Trophoblast cell (in vitro differentiated cells and primary cell): ENCODE measurements around the gene FAM222A.

ENCODE experiments used
- DNase-seq, 2 donors: peaks; one replicate each; pipeline ENCODE4 v3.0.0-alpha.2; 2016
- H2AFZ ChIP-seq: 2 replicates; pipeline ENCODE4 v1.6.1; 2013; ENCODE audit warnings: low read length, moderate library complexity, mild to moderate bottlenecking; ENCODE audit not compliant: insufficient read depth, poor library complexity
- H2AK5ac ChIP-seq: 2 replicates; pipeline ENCODE4 v1.6.1; 2013; ENCODE audit warnings: mild to moderate bottlenecking, low read length
- H2BK120ac ChIP-seq: 2 replicates; pipeline ENCODE4 v1.6.1; 2013; ENCODE audit warnings: low read length, mild to moderate bottlenecking, moderate library complexity; ENCODE audit not compliant: insufficient read depth, poor library complexity
- H2BK12ac ChIP-seq: 2 replicates; pipeline ENCODE4 v1.6.1; 2013; ENCODE audit warnings: mild to moderate bottlenecking, low read length, moderate library complexity
- H2BK5ac ChIP-seq: 2 replicates; pipeline ENCODE4 v1.6.1; 2013; ENCODE audit warnings: low read length, low read depth, moderate library complexity, mild to moderate bottlenecking; ENCODE audit not compliant: poor library complexity
- H3K14ac ChIP-seq: 2 replicates; pipeline ENCODE4 v1.6.1; 2013; ENCODE audit warnings: mild to moderate bottlenecking, low read length
- H3K18ac ChIP-seq: 2 replicates; pipeline ENCODE4 v1.6.1; 2013; ENCODE audit warnings: mild to moderate bottlenecking, low read length
- H3K23ac ChIP-seq: 2 replicates; pipeline ENCODE4 v1.6.1; 2013; ENCODE audit warnings: low read length
- H3K27ac ChIP-seq: 2 replicates; pipeline ENCODE4 v1.5.1; 2013; ENCODE audit warnings: low read depth, mild to moderate bottlenecking, inconsistent platforms, low read length, moderate library complexity
- H3K27me3 ChIP-seq: 2 replicates; pipeline ENCODE4 v1.6.1; 2013; ENCODE audit warnings: inconsistent platforms, mild to moderate bottlenecking, low read length, moderate library complexity; ENCODE audit not compliant: insufficient read depth
- H3K36me3 ChIP-seq, 2 experiments: 1 replicate in 1 of 2; 2 replicates in 1 of 2; pipeline ENCODE4 v1.6.1; 2013; ENCODE audit warnings: low read length in 2 of 2, mild to moderate bottlenecking in 2 of 2, moderate library complexity in 1 of 2; ENCODE audit not compliant: insufficient read depth in 2 of 2, control insufficient read depth in 1 of 2
- H3K4ac ChIP-seq: 2 replicates; pipeline ENCODE4 v1.6.1; 2013; ENCODE audit warnings: low read depth, mild to moderate bottlenecking, low read length, moderate library complexity
- H3K4me1 ChIP-seq, 2 experiments: 1 replicate in 1 of 2; 2 replicates in 1 of 2; pipeline ENCODE4 v1.6.1; 2013; ENCODE audit warnings: low read length in 2 of 2, mild to moderate bottlenecking in 2 of 2, moderate library complexity in 1 of 2; ENCODE audit not compliant: insufficient read depth in 2 of 2, control insufficient read depth in 1 of 2
- H3K4me2 ChIP-seq: 2 replicates; pipeline ENCODE4 v1.6.1; 2013; ENCODE audit warnings: inconsistent platforms, mild to moderate bottlenecking, low read length, moderate library complexity
- H3K4me3 ChIP-seq: 2 replicates; pipeline ENCODE4 v1.5.1; 2013; ENCODE audit warnings: mild to moderate bottlenecking, low read depth, low read length, inconsistent platforms
- H3K79me1 ChIP-seq: one replicate; pipeline ENCODE4 v1.6.1; 2013; ENCODE audit warnings: low read length
- H3K79me2 ChIP-seq: 2 replicates; pipeline ENCODE4 v1.6.1; 2013; ENCODE audit warnings: low read length, mild to moderate bottlenecking; ENCODE audit not compliant: control insufficient read depth, insufficient read depth, poor library complexity
- H3K9ac ChIP-seq: 2 replicates; pipeline ENCODE4 v1.6.1; 2013; ENCODE audit warnings: mild to moderate bottlenecking, low read length
- H3K9me3 ChIP-seq: 2 replicates; pipeline ENCODE4 v1.6.1; 2013; ENCODE audit warnings: low read depth, mild to moderate bottlenecking, control low read depth, inconsistent platforms, low read length; ENCODE audit not compliant: insufficient read depth
- H4K12ac ChIP-seq: 2 replicates; pipeline ENCODE4 v1.6.1; 2013; ENCODE audit warnings: low read depth, mild to moderate bottlenecking, low read length, moderate library complexity
- H4K8ac ChIP-seq: 2 replicates; pipeline ENCODE4 v1.6.1; 2013; ENCODE audit warnings: low read depth, mild to moderate bottlenecking, low read length, moderate library complexity
- H4K91ac ChIP-seq: one replicate; pipeline ENCODE4 v1.6.1; 2013; ENCODE audit warnings: low read depth, mild to moderate bottlenecking, low read length, moderate library complexity
- WGBS: extraction: QIAGEN DNeasy Blood & Tissue Kit; methylation state at CpG from one replicate; pipeline ENCODE4 v1.1.7; 2013; ENCODE audit warnings: missing lambda C conversion rate; ENCODE audit not compliant: insufficient read length, insufficient coverage; ENCODE audit errors: extremely low coverage; 5-methylcytosine and 5-hydroxymethylcytosine counted together

The FAM222A gene

DNA sequence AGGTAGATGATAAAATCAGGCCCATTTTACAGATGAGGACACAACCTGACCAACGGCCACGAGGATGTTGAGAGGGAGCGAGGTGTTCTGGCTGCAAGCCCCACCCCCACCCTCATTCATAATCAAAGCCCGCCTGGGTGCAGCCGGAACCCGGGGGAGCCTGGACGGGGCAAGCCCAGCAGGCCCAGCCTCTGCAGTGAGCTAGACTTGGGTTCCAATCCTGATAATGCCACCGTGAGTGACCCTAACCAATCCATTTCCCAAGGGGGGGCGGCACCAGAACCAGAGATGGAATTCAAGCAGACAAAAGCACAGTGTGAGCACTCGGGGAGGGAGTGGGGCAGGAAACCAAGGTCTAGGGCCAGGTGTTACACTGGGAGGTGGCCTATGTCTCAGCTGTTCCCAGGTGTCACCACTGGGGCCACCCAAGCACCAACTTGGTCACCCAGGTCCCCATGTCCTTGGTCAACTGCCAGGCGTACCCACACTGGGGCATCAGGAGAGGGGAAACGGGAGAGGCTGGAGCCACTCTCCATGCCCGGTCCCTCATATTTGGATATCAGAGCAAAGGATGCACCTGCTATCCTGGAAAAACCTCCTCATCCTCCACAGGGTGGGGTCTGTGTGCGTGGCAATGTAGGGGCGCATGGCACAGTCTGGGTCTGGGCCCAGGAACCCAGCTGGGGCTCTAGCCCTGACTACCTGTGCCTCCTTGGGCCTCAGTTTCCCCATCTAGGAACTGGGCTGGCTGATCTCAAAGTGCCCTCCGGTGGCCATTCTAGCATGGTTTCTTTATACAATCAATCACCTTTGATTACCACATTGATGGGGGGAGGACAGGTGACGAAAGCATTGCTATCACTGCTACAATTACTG lies 58.4 kb downstream of the FAM222A start:
- Histone ChIP-seq H3K36me3 (no peaks in the 10 kb centered on the region), H3K79me2 (no peaks in the 10 kb centered on the region), H3K79me1 (no peaks in the 10 kb centered on the region), H2AFZ (no peak overlapping the region), H3K4me1 (peaks cover 0 to 5% of the 10 kb centered on the region in 2 experiments), H3K23ac (no peak overlapping the region), H4K91ac (no peak overlapping the region), H3K27ac (no peak overlapping the region), H2BK12ac (no peak overlapping the region), H3K27me3 (no peaks in the 10 kb centered on the region), H2BK5ac (no peak overlapping the region), H2BK120ac (no peak overlapping the region), H3K4me3 (no peak overlapping the region), H4K8ac (no peak overlapping the region), H3K4me2 (no peak overlapping the region), H3K18ac (no peak overlapping the region), H4K12ac (no peak overlapping the region), H3K9ac (no peak overlapping the region), H3K9me3 (no peaks in the 10 kb centered on the region), H3K4ac (no peak overlapping the region), H3K14ac (no peak overlapping the region), H2AK5ac (no peak overlapping the region)
- no peak for DNase-seq
- no CpG with 5 or more reads among the region's 17 CpGs for WGBS

DNA sequence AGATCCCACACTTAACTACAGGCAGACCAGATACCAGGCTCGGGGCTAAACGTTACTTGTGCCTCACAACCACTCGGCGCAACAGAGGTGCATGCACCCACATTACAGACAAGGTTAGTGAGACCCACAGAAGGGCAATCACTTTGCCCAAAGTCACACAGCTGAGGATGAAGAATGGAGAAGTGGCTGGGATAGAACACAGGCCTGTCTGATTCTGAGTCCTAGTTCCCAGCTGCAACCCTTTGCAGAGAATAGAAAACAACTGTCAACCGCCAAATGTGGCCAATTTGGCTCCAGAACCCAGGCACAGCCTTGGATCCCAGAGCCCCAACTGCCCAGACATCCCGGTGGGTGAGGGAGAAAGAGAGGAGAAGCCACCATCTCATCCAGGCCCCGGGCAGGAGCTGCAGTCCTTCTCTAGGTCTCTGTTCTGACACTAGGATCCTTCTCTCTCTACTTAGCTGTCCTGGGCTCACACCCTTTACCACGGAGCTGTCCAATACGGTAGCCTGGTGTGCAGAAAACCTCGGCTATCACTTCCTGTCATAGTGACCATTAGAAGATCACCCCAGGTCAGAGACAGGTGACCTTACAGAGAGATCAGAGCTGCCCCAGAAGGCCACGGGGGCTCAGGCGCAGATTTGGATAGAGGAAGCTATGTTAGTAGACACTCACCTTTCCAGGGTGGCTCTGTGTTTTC lies 59.1 kb downstream of the FAM222A start:
- Histone ChIP-seq H3K4me2 (no peak overlapping the region), H2AK5ac (no peak overlapping the region), H3K79me2 (no peaks in the 10 kb centered on the region), H2AFZ (no peak overlapping the region), H3K18ac (no peak overlapping the region), H3K27me3 (no peaks in the 10 kb centered on the region), H4K91ac (no peak overlapping the region), H3K9ac (no peak overlapping the region), H2BK120ac (no peak overlapping the region), H3K4me3 (no peak overlapping the region), H4K8ac (no peak overlapping the region), H3K9me3 (no peaks in the 10 kb centered on the region), H2BK12ac (no peak overlapping the region), H3K79me1 (no peaks in the 10 kb centered on the region), H3K4ac (no peak overlapping the region), H4K12ac (no peak overlapping the region), H3K36me3 (no peaks in the 10 kb centered on the region), H3K27ac (no peak overlapping the region), H3K14ac (no peak overlapping the region), H3K4me1 (peaks cover 0 to 3% of the 10 kb centered on the region in 2 experiments), H3K23ac (no peak overlapping the region), H2BK5ac (no peak overlapping the region)
- no peak for DNase-seq
- no CpG with 5 or more reads among the region's 12 CpGs for WGBS

DNA sequence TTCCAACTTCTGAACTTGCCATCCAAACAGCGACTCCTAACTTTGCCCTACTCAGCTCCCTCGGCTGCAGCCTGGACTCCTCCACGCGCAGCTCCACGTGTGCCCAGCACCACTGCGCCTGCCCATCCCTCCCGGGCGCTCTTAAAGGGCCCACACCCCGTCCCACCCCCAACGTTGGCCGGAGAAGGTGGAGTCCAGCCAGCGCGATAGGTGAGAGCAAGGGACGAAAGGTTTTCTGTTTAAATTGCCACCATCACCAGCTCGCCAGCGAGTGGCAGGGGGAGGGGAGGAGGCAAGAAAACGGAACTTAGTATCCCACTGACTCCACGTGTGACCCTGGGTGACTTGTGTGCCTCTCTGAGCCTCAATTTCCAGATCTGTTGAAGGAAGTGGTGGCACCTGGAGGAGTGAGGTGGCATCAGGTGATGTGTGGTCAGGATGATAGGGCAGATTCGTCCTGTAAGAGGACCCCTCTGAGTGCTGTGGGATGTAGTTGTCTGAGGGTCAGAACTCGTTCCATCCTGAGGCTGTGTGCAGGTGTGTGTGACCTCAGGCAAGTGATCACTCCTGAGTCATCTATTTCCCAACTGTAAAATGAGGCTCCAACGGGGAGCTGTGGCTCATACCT lies 59.9 kb downstream of the FAM222A start:
- Histone ChIP-seq H4K12ac (no peak overlapping the region), H2AFZ (no peak overlapping the region), H2BK120ac (no peak overlapping the region), H3K4me3 (peak overlapping the region; percentile 20), H3K4me2 (no peak overlapping the region), H3K79me2 (no peaks in the 10 kb centered on the region), H3K27ac (no peak overlapping the region), H3K4ac (no peak overlapping the region), H3K18ac (no peak overlapping the region), H3K79me1 (no peaks in the 10 kb centered on the region), H3K9me3 (no peaks in the 10 kb centered on the region), H4K8ac (no peak overlapping the region), H2AK5ac (no peak overlapping the region), H3K14ac (no peak overlapping the region), H3K9ac (no peak overlapping the region), H2BK5ac (no peak overlapping the region), H3K27me3 (no peaks in the 10 kb centered on the region), H3K36me3 (no peaks in the 10 kb centered on the region), H2BK12ac (no peak overlapping the region), H4K91ac (no peak overlapping the region), H3K4me1 (no peaks in the 10 kb centered on the region), H3K23ac (no peak overlapping the region)
- WGBS: no CpG with 5 or more reads among the region's 21 CpGs
- DNase-seq: peak in 1 of 2 donors; percentile 50

DNA sequence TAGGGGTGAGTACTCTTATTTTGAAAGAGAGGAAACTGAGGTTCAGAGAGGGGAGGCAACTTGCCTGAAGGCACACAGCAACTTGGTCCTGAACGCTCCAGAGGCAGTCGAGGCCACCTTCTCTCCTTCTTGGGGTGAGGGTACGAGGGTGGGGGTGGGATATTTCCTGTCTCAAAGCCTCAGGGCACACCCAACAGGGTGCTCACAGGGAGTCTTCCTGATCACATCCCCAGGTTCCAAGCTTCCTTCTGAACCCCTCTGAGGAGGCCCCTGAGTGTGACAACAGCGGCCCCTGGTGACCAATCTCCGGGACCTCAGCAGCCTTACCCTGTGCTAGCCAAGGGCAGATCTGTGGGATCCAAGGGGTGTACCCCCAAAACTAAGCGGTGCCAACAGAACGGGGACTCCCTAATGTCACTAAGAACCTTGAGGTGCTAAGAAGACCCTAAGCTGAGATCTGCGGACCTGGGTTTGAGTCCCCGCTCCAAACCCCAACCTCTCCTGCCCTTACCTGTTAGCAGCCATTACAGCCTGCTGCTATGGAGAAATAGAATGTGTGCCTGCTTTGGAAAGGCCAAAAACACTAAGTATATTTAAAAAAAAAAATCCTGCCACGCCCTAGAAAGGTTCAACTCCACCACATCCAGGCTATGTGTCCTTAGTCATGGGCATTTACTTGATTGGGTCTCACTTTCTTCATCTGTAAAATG lies 61.7 kb downstream of the FAM222A start:
- H3K23ac ChIP-seq: no peak overlapping the region
- no peak overlapping the region for H3K18ac ChIP-seq
- no peak overlapping the region for H3K4me3 ChIP-seq
- H3K9me3 ChIP-seq: peaks cover 2% of the 10 kb centered on the region
- H3K4me2 ChIP-seq: no peak overlapping the region
- H4K8ac ChIP-seq: no peak overlapping the region
- H2AK5ac ChIP-seq: no peak overlapping the region
- H4K12ac ChIP-seq: no peak overlapping the region
- H3K36me3 ChIP-seq: no peaks in the 10 kb centered on the region
- H3K4ac ChIP-seq: no peak overlapping the region
- no CpG with 5 or more reads among the region's 10 CpGs for WGBS
- no peak overlapping the region for H2BK12ac ChIP-seq
- DNase-seq: peak; percentile 43 to 71
- H2BK120ac ChIP-seq: no peak overlapping the region
- H2BK5ac ChIP-seq: no peak overlapping the region
- no peak overlapping the region for H2AFZ ChIP-seq
- H3K9ac ChIP-seq: no peak overlapping the region
- H3K14ac ChIP-seq: no peak overlapping the region
- no peaks in the 10 kb centered on the region for H3K27me3 ChIP-seq
- H3K79me1 ChIP-seq: no peaks in the 10 kb centered on the region
- no peak overlapping the region for H4K91ac ChIP-seq
- H3K4me1 ChIP-seq: no peaks in the 10 kb centered on the region
- no peaks in the 10 kb centered on the region for H3K79me2 ChIP-seq
- H3K27ac ChIP-seq: no peak overlapping the region
